ENCODE data around the gene ATP8B3.

The ATP8B3 gene

DNA sequence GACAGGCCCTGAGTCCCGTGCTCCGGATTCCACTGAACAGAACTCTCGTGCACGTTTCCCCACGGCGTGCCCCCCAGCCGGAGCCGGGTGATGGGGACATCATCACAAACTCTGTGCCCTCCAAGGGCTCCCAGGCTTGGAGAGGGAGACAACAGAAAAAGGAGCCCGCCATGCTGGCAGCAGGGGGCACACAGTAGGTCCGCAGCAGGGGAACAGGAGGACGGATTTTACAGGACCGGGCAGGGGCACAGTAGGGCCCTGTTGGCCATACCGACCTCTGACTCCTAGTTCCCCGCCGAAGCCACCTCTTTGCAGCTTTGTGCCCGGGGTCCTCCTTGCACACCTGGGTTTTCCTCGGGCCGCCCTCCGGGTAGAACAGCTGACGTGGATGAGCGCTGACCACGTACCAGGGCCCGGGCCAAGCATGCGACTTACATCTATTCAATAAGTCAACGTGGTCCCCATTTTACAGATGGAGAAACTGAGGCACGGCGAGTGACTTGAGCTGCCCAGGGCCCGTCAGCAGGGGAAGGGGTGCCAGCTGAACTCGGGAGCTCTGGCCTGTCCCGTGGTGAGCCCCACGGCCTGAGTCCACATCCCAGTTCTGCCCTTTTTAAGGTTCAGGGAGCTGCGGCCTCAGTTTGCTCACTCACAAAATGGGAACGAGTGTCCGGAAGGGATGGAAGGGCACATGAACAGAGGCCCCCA lies 68.9 kb downstream of the ATP8B3 start:
- H3K27me3 ChIP-seq (replicated peaks; ENCODE audit: control insufficient read depth, insufficient read depth, low read length), result no peaks in the 10 kb centered on the region; the same call in none of the 2 replicates
- no peaks in the 10 kb centered on the region for H3K36me3 ChIP-seq (ENCODE audit: control insufficient read depth, insufficient read depth, low read length)
- TF ChIP-seq, protein P1, sequence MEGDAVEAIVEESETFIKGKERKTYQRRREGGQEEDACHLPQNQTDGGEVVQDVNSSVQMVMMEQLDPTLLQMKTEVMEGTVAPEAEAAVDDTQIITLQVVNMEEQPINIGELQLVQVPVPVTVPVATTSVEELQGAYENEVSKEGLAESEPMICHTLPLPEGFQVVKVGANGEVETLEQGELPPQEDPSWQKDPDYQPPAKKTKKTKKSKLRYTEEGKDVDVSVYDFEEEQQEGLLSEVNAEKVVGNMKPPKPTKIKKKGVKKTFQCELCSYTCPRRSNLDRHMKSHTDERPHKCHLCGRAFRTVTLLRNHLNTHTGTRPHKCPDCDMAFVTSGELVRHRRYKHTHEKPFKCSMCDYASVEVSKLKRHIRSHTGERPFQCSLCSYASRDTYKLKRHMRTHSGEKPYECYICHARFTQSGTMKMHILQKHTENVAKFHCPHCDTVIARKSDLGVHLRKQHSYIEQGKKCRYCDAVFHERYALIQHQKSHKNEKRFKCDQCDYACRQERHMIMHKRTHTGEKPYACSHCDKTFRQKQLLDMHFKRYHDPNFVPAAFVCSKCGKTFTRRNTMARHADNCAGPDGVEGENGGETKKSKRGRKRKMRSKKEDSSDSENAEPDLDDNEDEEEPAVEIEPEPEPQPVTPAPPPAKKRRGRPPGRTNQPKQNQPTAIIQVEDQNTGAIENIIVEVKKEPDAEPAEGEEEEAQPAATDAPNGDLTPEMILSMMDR (IDR thresholded peaks at IDR 0.05; ENCODE audit: insufficient read depth, low read length, poor library complexity, severe bottlenecking), result no peak
- H3K4me3 ChIP-seq (replicated peaks; ENCODE audit: low read depth, low read length), result no peak overlapping the region
- no peak for DNase-seq (ENCODE audit: extremely low read depth, insufficient read length)

GRCh38 chr19:1739960-1740629 lies 72.0 kb downstream of the ATP8B3 start:
- TF ChIP-seq, protein P1 (IDR thresholded peaks at IDR 0.05; ENCODE audit: insufficient read depth, low read length, poor library complexity, severe bottlenecking), result no peak
- H3K27me3 ChIP-seq (replicated peaks; ENCODE audit: control insufficient read depth, insufficient read depth, low read length), result no peaks in the 10 kb centered on the region; the same call in 1 of the 2 replicates

DNA sequence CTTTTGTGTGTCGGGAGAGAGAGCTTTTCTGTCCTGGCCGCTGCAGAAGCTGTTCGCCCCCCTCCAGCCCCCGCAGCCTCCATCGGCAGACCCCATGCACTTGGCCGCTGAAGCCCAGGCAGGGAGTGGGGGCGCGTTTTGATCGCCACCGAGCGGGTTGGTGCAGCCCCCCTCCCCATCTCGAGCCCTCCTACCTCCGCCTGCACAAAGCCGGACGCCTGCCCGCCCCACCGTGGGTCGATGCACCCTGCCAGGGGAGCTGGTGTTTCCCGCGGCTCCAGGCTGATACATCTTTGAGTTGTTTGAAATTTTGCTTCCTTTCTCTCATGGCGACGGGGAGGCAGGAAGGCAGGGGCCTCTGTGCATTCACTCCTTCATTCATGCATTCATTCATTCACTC lies 75.1 kb downstream of the ATP8B3 start:
- H3K36me3 ChIP-seq (ENCODE audit: control insufficient read depth, insufficient read depth, low read length), result no peaks in the 10 kb centered on the region
- H3K27me3 ChIP-seq (replicated peaks; ENCODE audit: control insufficient read depth, insufficient read depth, low read length), result no peaks in the 10 kb centered on the region; the same call in 1 of the 2 replicates

More at GRCh38 chr19:1739960-1740629, 72.0 kb downstream of the ATP8B3 start:
- no peak overlapping the region for H3K4me3 ChIP-seq (replicated peaks; ENCODE audit: low read depth, low read length)
- DNase-seq (ENCODE audit: extremely low read depth, insufficient read length), result no peak
- no peaks in the 10 kb centered on the region for H3K36me3 ChIP-seq (ENCODE audit: control insufficient read depth, insufficient read depth, low read length)

GRCh38 chr19:1736280-1736679 lies 75.8 kb downstream of the ATP8B3 start:
- TF ChIP-seq, protein P1 (IDR thresholded peaks at IDR 0.05; ENCODE audit: insufficient read depth, low read length, poor library complexity, severe bottlenecking), result no peak
- no peak overlapping the region for H3K4me3 ChIP-seq (replicated peaks; ENCODE audit: low read depth, low read length)
- H3K27me3 ChIP-seq (replicated peaks; ENCODE audit: control insufficient read depth, insufficient read depth, low read length), result no peaks in the 10 kb centered on the region; the same call in 1 of the 2 replicates

More for the DNA sequence above, 75.1 kb downstream of the ATP8B3 start:
- DNase-seq (ENCODE audit: extremely low read depth, insufficient read length), result no peak
- TF ChIP-seq, protein P1 (IDR thresholded peaks at IDR 0.05; ENCODE audit: insufficient read depth, low read length, poor library complexity, severe bottlenecking), result no peak
- no peak overlapping the region for H3K4me3 ChIP-seq (replicated peaks; ENCODE audit: low read depth, low read length)

GRCh38 chr19:1734321-1734966 lies 77.6 kb downstream of the ATP8B3 start:
- DNase-seq (ENCODE audit: extremely low read depth, insufficient read length), result no peak
- H3K4me3 ChIP-seq (replicated peaks; ENCODE audit: low read depth, low read length), result no peak overlapping the region
- H3K36me3 ChIP-seq (ENCODE audit: control insufficient read depth, insufficient read depth, low read length), result no peaks in the 10 kb centered on the region
- TF ChIP-seq, protein P1 (IDR thresholded peaks at IDR 0.05; ENCODE audit: insufficient read depth, low read length, poor library complexity, severe bottlenecking), result no peak
- H3K27me3 ChIP-seq (replicated peaks; ENCODE audit: control insufficient read depth, insufficient read depth, low read length), result no peaks in the 10 kb centered on the region; the same call in 1 of the 2 replicates

More at GRCh38 chr19:1736280-1736679, 75.8 kb downstream of the ATP8B3 start:
- DNase-seq (ENCODE audit: extremely low read depth, insufficient read length), result no peak
- H3K36me3 ChIP-seq (ENCODE audit: control insufficient read depth, insufficient read depth, low read length), result no peaks in the 10 kb centered on the region
